Spleen (tissue), 11 donors: ENCODE measurements around the gene PPIL4. TPM values are rescaled to one million over a fixed set of nuclear protein-coding genes. Genes with fewer than 3 reads are reported as not detected.

Source experiments
- DNase-seq: peaks from one replicate; pipeline ENCODE4 v3.0.0-alpha.2; 2020
- H3K27ac ChIP-seq, 8 donors: fragments of 200-600 bp; sonication (generic) in 7 of 8; 1 replicate in 4 of 8; 2 replicates in 4 of 8; pipeline versions ENCODE4 v1.5.0 to v1.8.0; 2016 to 2021; ENCODE audit warnings: inconsistent platforms in 4 of 8, mild to moderate bottlenecking in 4 of 8, moderate library complexity in 1 of 8
- H3K27me3 ChIP-seq, 7 donors: fragments of 200-600 bp; sonication (generic) in 6 of 7; replicated peaks in 1 of 7; 1 replicate in 4 of 7; 2 replicates in 3 of 7; pipeline versions ENCODE4 v1.5.0 to v1.8.0; 2016 to 2021; ENCODE audit warnings: inconsistent platforms in 3 of 7, mild to moderate bottlenecking in 1 of 7
- H3K36me3 ChIP-seq, 6 donors: fragments of 200-600 bp; sonication (generic) in 5 of 6; 1 replicate in 4 of 6; 2 replicates in 2 of 6; pipeline versions ENCODE4 v1.5.0 to v1.8.0; 2016 to 2021; ENCODE audit warnings: inconsistent platforms in 2 of 6
- H3K4me1 ChIP-seq, 6 donors: fragments of 200-600 bp; sonication (generic) in 5 of 6; 1 replicate in 3 of 6; 2 replicates in 3 of 6; pipeline versions ENCODE4 v1.5.0 to v1.8.0; 2016 to 2021; ENCODE audit warnings: inconsistent platforms in 3 of 6
- H3K4me3 ChIP-seq, 8 donors: fragments of 200-600 bp; sonication (generic) in 7 of 8; 1 replicate in 4 of 8; 2 replicates in 4 of 8; pipeline versions ENCODE4 v1.5.0 to v1.8.0; 2016 to 2021; ENCODE audit warnings: inconsistent platforms in 4 of 8, mild to moderate bottlenecking in 4 of 8, moderate library complexity in 2 of 8
- H3K9me3 ChIP-seq, 8 donors: fragments of 200-600 bp; sonication (generic) in 7 of 8; 1 replicate in 4 of 8; 2 replicates in 4 of 8; pipeline versions ENCODE4 v1.5.0 to v1.8.0; 2016 to 2021; ENCODE audit warnings: inconsistent platforms in 4 of 8
- POLR2A ChIP-seq, 3 donors: fragments of 450-650 bp; IDR thresholded peaks; one replicate each; pipeline ENCODE4 v1.5.1; 2017; ENCODE audit warnings: antibody characterized with exemption in 3 of 3, mild to moderate bottlenecking in 1 of 3
- POLR2AphosphoS5 ChIP-seq, 3 donors: sonication (generic); formaldehyde crosslinking; IDR thresholded peaks; one replicate each; pipeline ENCODE4 v1.5.1; 2017; ENCODE audit warnings: antibody characterized with exemption in 3 of 3
- WGBS, 5 donors: extraction: QIAGEN DNeasy Blood & Tissue Kit in 3 of 5; methylation state at CpG; one replicate each; pipeline versions ENCODE4 v1.1.5 to v1.1.7; 2013 to 2018; 5-methylcytosine and 5-hydroxymethylcytosine counted together
- intact Hi-C: fragments of 100-400 bp; cut with DNase I; formaldehyde crosslinking; loops from one replicate; pipeline ENCODE4 v1.15.0; 2023; ENCODE audit warnings: low total_unique reads
- polyA plus RNA-seq, 3 donors: library from polyadenylated mRNA; stranded (reverse); fragments of 200-250 nt; gene quantifications; one replicate each; pipeline ENCODE4 v1.2.1, GENCODE V29; 2013
- total RNA-seq, 7 donors: library from RNA; depleted of rRNA in 3 of 7; stranded (reverse); fragments of >200 nt in 3 of 7; fragmentation: NEBNext Ultra II Directional in 4 of 7; extraction: Animal tissue kit (Norgen Biotek cat#: 25700) in 4 of 7; gene quantifications; one replicate each; pipeline versions ENCODE4 v1.1.0 to v1.2.1, GENCODE V29; 2016 to 2021
- TF ChIP-seq, protein P1 (sequence below), 11 experiments: fragments of 200-600 bp in 7 of 11; fragments of 450-650 bp in 4 of 11; sonication (generic) in 4 of 11; IDR thresholded peaks in 8 of 11; conservative IDR thresholded peaks in 3 of 11; 1 replicate in 7 of 11; 2 replicates in 4 of 11; pipeline versions ENCODE4 v1.4.0 to v1.8.0; 2016 to 2021; ENCODE audit warnings: antibody characterized with exemption in 11 of 11, inconsistent platforms in 4 of 11, mild to moderate bottlenecking in 1 of 11
- donor health status: healthy with polysubstance abuse.
- donor health status: DM: no; HTN: no; CAD: no; lungs with moderate emphysema.
- donor health status: DM: no; HTN: no; CAD: no.
- donor health status: Bipolar disorder and iron deficiency.
- donor health status: healthy.
- donor health status: DM: no; HTN: no; CAD: no.
- donor health status: DM: yes; HTN: yes; CAD: no.

The PPIL4 gene
- total and polyA plus RNA-seq, 10 donors = 14.7 to 36.8 (median 26.4) TPM

DNA sequence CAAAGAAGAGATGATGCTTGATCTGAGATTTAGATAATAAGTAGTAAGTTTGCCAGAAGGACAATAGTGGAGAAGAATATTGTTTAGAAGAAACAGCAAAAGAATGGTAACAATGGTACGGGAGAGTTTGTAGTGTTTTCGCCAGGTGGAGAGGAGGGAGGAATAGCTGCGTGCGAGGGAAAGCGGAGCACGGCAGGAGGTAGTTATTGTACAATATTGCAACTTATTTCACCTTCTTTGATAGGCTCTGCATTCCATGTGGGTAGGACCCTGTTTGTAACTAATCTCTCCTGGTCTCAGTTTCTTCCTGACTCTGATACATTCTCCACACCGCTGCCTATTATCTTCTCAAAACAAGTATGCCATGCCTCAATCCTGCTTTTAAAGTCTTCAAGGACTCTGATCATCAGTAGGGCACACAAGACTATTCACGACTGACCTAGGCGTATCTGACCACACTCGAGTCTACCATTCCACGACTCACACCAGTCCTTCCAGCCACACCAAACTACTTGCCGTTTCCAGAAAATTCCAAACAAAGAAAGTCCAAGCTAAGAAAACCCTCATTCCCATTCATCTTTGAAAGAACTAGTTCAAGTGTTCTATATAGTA lies 1.1 kb downstream of the PPIL4 start:
- H3K9me3 ChIP-seq = no peaks in the 10 kb centered on the region
- no peaks in the 10 kb centered on the region for H3K27me3 ChIP-seq
- peak overlapping the region in 7 of 8 donors; percentile 94 to 98 (median 96) for H3K27ac ChIP-seq
- DNase-seq = no peak
- WGBS, 5 donors = 37 to 43% (median 42%) methylated on average over 12 of the region's 12 CpGs
- TF ChIP-seq, protein P1, sequence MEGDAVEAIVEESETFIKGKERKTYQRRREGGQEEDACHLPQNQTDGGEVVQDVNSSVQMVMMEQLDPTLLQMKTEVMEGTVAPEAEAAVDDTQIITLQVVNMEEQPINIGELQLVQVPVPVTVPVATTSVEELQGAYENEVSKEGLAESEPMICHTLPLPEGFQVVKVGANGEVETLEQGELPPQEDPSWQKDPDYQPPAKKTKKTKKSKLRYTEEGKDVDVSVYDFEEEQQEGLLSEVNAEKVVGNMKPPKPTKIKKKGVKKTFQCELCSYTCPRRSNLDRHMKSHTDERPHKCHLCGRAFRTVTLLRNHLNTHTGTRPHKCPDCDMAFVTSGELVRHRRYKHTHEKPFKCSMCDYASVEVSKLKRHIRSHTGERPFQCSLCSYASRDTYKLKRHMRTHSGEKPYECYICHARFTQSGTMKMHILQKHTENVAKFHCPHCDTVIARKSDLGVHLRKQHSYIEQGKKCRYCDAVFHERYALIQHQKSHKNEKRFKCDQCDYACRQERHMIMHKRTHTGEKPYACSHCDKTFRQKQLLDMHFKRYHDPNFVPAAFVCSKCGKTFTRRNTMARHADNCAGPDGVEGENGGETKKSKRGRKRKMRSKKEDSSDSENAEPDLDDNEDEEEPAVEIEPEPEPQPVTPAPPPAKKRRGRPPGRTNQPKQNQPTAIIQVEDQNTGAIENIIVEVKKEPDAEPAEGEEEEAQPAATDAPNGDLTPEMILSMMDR (IDR thresholded peaks at IDR 0.05 in 8 of 11, conservative IDR thresholded peaks at IDR 0.05 in 3 of 11) = no peak
- TF ChIP-seq POLR2A (IDR thresholded peaks at IDR 0.05) (no peak), POLR2AphosphoS5 (IDR thresholded peaks at IDR 0.05) (no peak)
- intact Hi-C loops = no loop called here
- H3K36me3 ChIP-seq = peaks cover 3 to 27% (median 11%) of the 10 kb centered on the region in 6 donors
- peaks cover 23 to 63% (median 43%) of the 10 kb centered on the region in 6 donors for H3K4me1 ChIP-seq
- H3K4me3 ChIP-seq = peak overlapping the region; percentile 84 to 98 (median 90)

DNA sequence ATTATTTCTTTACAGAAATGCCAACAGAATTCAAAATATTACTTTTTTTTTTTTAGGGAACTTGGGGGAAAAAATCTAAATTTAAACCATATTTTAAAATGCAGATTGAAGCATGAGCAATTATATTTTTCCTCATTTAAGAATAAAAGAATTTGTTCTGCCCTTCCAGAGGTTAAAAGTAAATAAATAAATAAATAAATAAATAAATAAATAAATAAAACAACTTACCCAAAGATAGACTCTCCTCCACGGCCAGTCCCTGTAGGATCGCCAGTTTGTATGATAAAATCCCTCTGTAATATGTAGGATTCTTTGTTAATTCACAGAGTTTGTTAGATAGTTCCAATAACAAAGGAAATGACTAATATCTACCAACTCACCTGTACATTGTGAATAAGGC lies 4.7 kb downstream of the PPIL4 start:
- Histone ChIP-seq H3K4me3 (no peak overlapping the region), H3K27me3 (no peaks in the 10 kb centered on the region), H3K4me1 (peaks cover 20 to 53% (median 35%) of the 10 kb centered on the region in 6 donors), H3K36me3 (peaks cover 3 to 63% (median 45%) of the 10 kb centered on the region in 6 donors), H3K27ac (no peak overlapping the region), H3K9me3 (no peaks in the 10 kb centered on the region)
- DNase-seq = no peak
- intact Hi-C loops = no loop called here
- TF ChIP-seq, protein P1 (IDR thresholded peaks at IDR 0.05 in 8 of 11, conservative IDR thresholded peaks at IDR 0.05 in 3 of 11) = no peak
- no peak for TF ChIP-seq POLR2AphosphoS5 (IDR thresholded peaks at IDR 0.05)
- no peak for TF ChIP-seq POLR2A (IDR thresholded peaks at IDR 0.05)
- WGBS, 5 donors = 88 to 95% (median 90%) methylated on average over 2 of the region's 2 CpGs

DNA sequence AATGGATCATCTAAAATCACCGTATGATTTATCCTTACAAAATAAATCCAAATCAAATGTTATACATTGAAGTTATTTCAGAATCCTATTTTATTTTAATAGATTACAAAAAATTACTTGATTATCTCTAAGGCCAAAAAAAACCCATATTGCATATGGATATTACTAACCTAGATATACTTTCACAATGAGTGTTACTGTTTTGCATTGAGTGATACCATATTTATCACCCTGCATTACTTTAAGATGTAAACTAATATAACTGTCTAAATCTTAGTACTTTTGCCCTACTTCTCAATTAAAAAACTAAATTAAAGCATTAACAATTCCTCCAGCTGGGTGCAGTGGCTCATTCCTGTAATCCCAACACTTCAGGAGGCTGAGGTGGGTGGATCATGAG lies 11.1 kb downstream of the PPIL4 start:
- WGBS, 5 donors = 89 to 100% (median 95%) methylated on average over 1 of the region's 1 CpG
- peaks cover 0 to 4% (median 0%) of the 10 kb centered on the region in 6 donors for H3K4me1 ChIP-seq
- TF ChIP-seq POLR2A (IDR thresholded peaks at IDR 0.05) = no peak
- TF ChIP-seq, protein P1 (IDR thresholded peaks at IDR 0.05 in 8 of 11, conservative IDR thresholded peaks at IDR 0.05 in 3 of 11) = no peak
- no peak for TF ChIP-seq POLR2AphosphoS5 (IDR thresholded peaks at IDR 0.05)
- H3K36me3 ChIP-seq = peaks cover 0 to 100% (median 98%) of the 10 kb centered on the region in 6 donors
- H3K9me3 ChIP-seq = no peaks in the 10 kb centered on the region
- no peak for DNase-seq
- intact Hi-C loops = no loop called here
- no peaks in the 10 kb centered on the region for H3K27me3 ChIP-seq
- no peak overlapping the region for H3K4me3 ChIP-seq
- H3K27ac ChIP-seq = no peak overlapping the region

DNA sequence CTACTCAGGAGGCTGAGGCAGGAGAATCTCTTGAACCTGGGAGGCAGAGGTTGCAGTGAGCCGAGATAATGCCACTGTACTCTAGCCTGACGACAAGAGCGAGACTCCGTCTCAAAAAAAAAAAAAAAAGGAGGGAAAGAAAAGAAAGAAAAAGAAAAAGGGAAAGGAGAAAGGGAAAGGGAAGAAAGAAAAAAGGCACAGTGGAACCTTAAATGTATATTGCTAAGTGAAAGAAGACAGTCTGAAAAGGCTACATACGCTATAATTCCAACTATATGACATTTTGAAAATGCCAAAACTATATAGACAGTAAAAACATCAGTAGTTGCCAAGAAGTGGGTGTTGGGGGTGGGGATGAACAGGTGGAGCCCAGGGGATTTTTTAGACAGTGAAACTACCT lies 16.2 kb downstream of the PPIL4 start:
- TF ChIP-seq POLR2A (IDR thresholded peaks at IDR 0.05) = no peak
- no peak for TF ChIP-seq POLR2AphosphoS5 (IDR thresholded peaks at IDR 0.05)
- TF ChIP-seq, protein P1 (IDR thresholded peaks at IDR 0.05 in 8 of 11, conservative IDR thresholded peaks at IDR 0.05 in 3 of 11) = no peak
- no peak for DNase-seq
- H3K27me3 ChIP-seq = no peaks in the 10 kb centered on the region
- WGBS, 5 donors = 92 to 98% (median 95%) methylated on average over 5 of the region's 5 CpGs
- H3K36me3 ChIP-seq = peaks cover 0 to 100% (median 89%) of the 10 kb centered on the region in 6 donors
- no peak overlapping the region for H3K27ac ChIP-seq
- intact Hi-C loops = no loop called here
- H3K9me3 ChIP-seq = no peaks in the 10 kb centered on the region
- no peaks in the 10 kb centered on the region for H3K4me1 ChIP-seq
- no peak overlapping the region for H3K4me3 ChIP-seq
